Measurements from ENCODE around the gene CFAP47. TPM values are rescaled to one million over a fixed set of nuclear protein-coding genes. Genes with fewer than 3 reads are reported as not detected.
A peak's percentile ranks its signal among the peaks of the same experiment; 100 is the strongest.

The CFAP47 gene
- total RNA-seq (2021) (1.7 and 1.8 TPM in 2 replicates), Bru-seq, nascent RNA (percentile 40 among the genes with signal in this experiment), BruChase-seq, experiment 1, labeled RNA remaining after a 2-hour chase (percentile 35 among the genes with signal in this experiment), BruChase-seq, experiment 2, labeled RNA remaining after a 6-hour chase (percentile 28 among the genes with signal in this experiment)
- long read RNA-seq, partial matches to known transcripts, result 0 of 3 reads
- long read RNA-seq, other reads (novel, unspliced or antisense), result 3 of 3 reads

- Histone ChIP-seq H3K4me1 (ENCODE audit: insufficient read depth, low read length, poor library complexity, severe bottlenecking) (no peaks in the 10 kb centered on the region), H3K27ac (ENCODE audit: low read depth, low read length, poor library complexity, severe bottlenecking) (no peak within 1 kb of the TSS), H3K9me3 (ENCODE audit: low read depth, low read length, poor library complexity, severe bottlenecking) (peaks cover 5% of the 10 kb centered on the region), H3K4me3 (ENCODE audit: low read depth, low read length, poor library complexity, severe bottlenecking) (peak within 1 kb of the TSS; percentile 46), H3K36me3 (ENCODE audit: insufficient read depth, low read length, poor library complexity, severe bottlenecking) (no peaks in the 10 kb centered on the region), H3K27me3 (replicated peaks; ENCODE audit: insufficient read depth, low read depth, low read length, poor library complexity) (no peaks in the 10 kb centered on the region)
- intact Hi-C loops (cut with micrococcal nuclease; ENCODE audit: unreplicated experiment), result no loop called here
- CTCF ChIA-PET, result no interaction called here
- no TSS peak for BruUV-seq (replicated peaks)
- no peak for TF ChIP-seq CTCF (conservative IDR thresholded peaks at IDR 0.05; ENCODE audit: low read depth, low read length)
- TF ChIP-seq EZH2 (IDR thresholded peaks at IDR 0.05; ENCODE audit: borderline replicate concordance, low read depth, low read length, poor library complexity, severe bottlenecking), result no peak
- POLR2A ChIA-PET (ENCODE audit: low non-redundant PET), result no interaction called here
- DNase-seq (ENCODE audit: low spot score), result peak; percentile 56
These were observed at the start of gene CFAP47 for GRCh38 chrX:35919536-35920309. TSS of gene CFAP47 (plus strand) at chrX:35919734. CDS start at chrX:35919800, 66 bp downstream.

DNA sequence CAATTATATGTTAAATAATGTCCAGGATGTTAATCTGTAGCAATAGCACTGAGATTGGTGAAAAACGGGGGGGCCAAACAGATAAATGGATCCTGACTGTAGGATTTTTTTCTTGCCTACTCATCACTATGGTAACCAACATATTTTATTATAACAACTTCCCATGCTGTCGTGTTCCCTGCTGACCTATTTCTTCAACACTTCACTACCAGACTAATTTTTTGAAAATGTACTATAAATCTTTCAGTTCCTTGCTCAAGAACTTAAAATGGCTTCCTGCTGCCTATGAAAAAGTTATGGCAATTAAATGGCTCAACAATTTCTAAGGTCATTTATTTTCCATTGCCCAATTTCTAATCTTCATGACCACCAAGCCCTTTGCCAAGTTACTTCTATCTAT lies 38.9 kb upstream of the CFAP47 start:
- CTCF ChIA-PET, result no interaction called here
- intact Hi-C loops (cut with micrococcal nuclease; ENCODE audit: unreplicated experiment), result no loop called here

DNA sequence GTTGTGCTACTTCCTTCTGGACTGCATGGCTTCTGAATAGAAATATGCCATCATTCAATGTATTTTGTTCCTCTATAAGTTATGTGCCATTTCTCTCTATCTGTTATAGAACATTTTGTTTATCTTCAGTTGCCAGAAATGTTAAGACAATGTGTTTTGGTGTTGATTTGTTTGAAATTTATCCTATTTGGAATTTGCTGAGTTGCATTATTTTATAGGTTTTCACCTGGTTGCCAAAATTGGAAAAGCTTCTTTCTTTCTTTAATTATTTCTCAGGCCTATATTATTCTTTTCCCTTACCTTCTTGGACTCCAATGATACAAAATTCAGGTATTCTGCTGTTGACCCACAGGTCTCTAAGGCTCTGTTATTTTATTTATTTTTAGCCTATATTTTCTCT lies 33.4 kb upstream of the CFAP47 start:
- CTCF ChIA-PET, result no interaction called here
- no peak for TF ChIP-seq EZH2 (IDR thresholded peaks at IDR 0.05; ENCODE audit: borderline replicate concordance, low read depth, low read length, poor library complexity, severe bottlenecking)
- TF ChIP-seq CTCF (conservative IDR thresholded peaks at IDR 0.05; ENCODE audit: low read depth, low read length), result no peak
- no peaks in the 10 kb centered on the region for H3K27me3 ChIP-seq (replicated peaks; ENCODE audit: insufficient read depth, low read depth, low read length, poor library complexity)

More for the DNA sequence above, 38.9 kb upstream of the CFAP47 start:
- Histone ChIP-seq H3K27me3 (replicated peaks; ENCODE audit: insufficient read depth, low read depth, low read length, poor library complexity) (no peaks in the 10 kb centered on the region), H3K36me3 (ENCODE audit: insufficient read depth, low read length, poor library complexity, severe bottlenecking) (no peaks in the 10 kb centered on the region), H3K27ac (ENCODE audit: low read depth, low read length, poor library complexity, severe bottlenecking) (no peak overlapping the region), H3K9me3 (ENCODE audit: low read depth, low read length, poor library complexity, severe bottlenecking) (no peaks in the 10 kb centered on the region), H3K4me3 (ENCODE audit: low read depth, low read length, poor library complexity, severe bottlenecking) (no peak overlapping the region), H3K4me1 (ENCODE audit: insufficient read depth, low read length, poor library complexity, severe bottlenecking) (no peaks in the 10 kb centered on the region)
- BruUV-seq (replicated peaks), result no TSS peak
- TF ChIP-seq EZH2 (IDR thresholded peaks at IDR 0.05; ENCODE audit: borderline replicate concordance, low read depth, low read length, poor library complexity, severe bottlenecking), result no peak
- TF ChIP-seq CTCF (conservative IDR thresholded peaks at IDR 0.05; ENCODE audit: low read depth, low read length), result no peak
- no peak for DNase-seq (ENCODE audit: low spot score)
- POLR2A ChIA-PET (ENCODE audit: low non-redundant PET), result no interaction called here

More for the DNA sequence above, 33.4 kb upstream of the CFAP47 start:
- no peaks in the 10 kb centered on the region for H3K9me3 ChIP-seq (ENCODE audit: low read depth, low read length, poor library complexity, severe bottlenecking)
- intact Hi-C loops (cut with micrococcal nuclease; ENCODE audit: unreplicated experiment), result no loop called here
- no peak overlapping the region for H3K4me3 ChIP-seq (ENCODE audit: low read depth, low read length, poor library complexity, severe bottlenecking)
- no peaks in the 10 kb centered on the region for H3K36me3 ChIP-seq (ENCODE audit: insufficient read depth, low read length, poor library complexity, severe bottlenecking)
- H3K4me1 ChIP-seq (ENCODE audit: insufficient read depth, low read length, poor library complexity, severe bottlenecking), result no peaks in the 10 kb centered on the region
- DNase-seq (ENCODE audit: low spot score), result no peak
- no TSS peak for BruUV-seq (replicated peaks)
- POLR2A ChIA-PET (ENCODE audit: low non-redundant PET), result no interaction called here
- no peak overlapping the region for H3K27ac ChIP-seq (ENCODE audit: low read depth, low read length, poor library complexity, severe bottlenecking)
